Spleen (tissue), 7 donors: ENCODE results near the gene EXOC3L1.

Experiments
- POLR2AphosphoS5 ChIP-seq, 3 donors: sonication (generic); formaldehyde crosslinking; IDR thresholded peaks; one replicate each; pipeline ENCODE4 v1.5.1; 2017; ENCODE audit warnings: antibody characterized with exemption in 3 of 3
- TF ChIP-seq, protein P1 (sequence below), 11 experiments: fragments of 200-600 bp in 7 of 11; fragments of 450-650 bp in 4 of 11; sonication (generic) in 4 of 11; IDR thresholded peaks in 8 of 11; conservative IDR thresholded peaks in 3 of 11; 1 replicate in 7 of 11; 2 replicates in 4 of 11; pipeline versions ENCODE4 v1.4.0 to v1.8.0; 2016 to 2021; ENCODE audit warnings: antibody characterized with exemption in 11 of 11, inconsistent platforms in 4 of 11, mild to moderate bottlenecking in 1 of 11
- donor health status: DM: no; HTN: no; CAD: no; lungs with moderate emphysema.
- donor health status: DM: no; HTN: no; CAD: no.
- donor health status: DM: no; HTN: no; CAD: no.

DNA sequence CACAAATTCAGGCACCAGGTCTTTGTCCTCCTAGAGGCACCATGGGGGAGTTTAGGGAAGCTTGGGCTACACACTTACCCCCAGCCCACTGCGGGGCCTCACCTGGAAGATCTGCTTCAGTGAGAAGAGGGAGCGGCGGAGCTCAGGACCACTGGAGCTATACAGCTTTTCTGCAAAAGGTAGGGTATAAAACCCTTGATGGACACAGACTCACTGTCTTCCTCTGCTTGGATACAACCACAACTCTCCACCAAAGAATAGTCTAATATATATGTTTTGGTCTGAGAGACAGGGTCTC lies 48.3 kb upstream of the EXOC3L1 start:
- TF ChIP-seq POLR2AphosphoS5 (IDR thresholded peaks at IDR 0.05) = no peak
- TF ChIP-seq, protein P1, sequence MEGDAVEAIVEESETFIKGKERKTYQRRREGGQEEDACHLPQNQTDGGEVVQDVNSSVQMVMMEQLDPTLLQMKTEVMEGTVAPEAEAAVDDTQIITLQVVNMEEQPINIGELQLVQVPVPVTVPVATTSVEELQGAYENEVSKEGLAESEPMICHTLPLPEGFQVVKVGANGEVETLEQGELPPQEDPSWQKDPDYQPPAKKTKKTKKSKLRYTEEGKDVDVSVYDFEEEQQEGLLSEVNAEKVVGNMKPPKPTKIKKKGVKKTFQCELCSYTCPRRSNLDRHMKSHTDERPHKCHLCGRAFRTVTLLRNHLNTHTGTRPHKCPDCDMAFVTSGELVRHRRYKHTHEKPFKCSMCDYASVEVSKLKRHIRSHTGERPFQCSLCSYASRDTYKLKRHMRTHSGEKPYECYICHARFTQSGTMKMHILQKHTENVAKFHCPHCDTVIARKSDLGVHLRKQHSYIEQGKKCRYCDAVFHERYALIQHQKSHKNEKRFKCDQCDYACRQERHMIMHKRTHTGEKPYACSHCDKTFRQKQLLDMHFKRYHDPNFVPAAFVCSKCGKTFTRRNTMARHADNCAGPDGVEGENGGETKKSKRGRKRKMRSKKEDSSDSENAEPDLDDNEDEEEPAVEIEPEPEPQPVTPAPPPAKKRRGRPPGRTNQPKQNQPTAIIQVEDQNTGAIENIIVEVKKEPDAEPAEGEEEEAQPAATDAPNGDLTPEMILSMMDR (IDR thresholded peaks at IDR 0.05 in 8 of 11, conservative IDR thresholded peaks at IDR 0.05 in 3 of 11) = no peak
